GDM1 (cell line): ENCODE measurements around the gene TSPAN14.
"Not testable (repeated sequence)": the region's sequence is repeated elsewhere in the genome, so short reads cannot be mapped to it uniquely, and the experiment has no call there.

Experiments
- DNase-seq: peaks from one replicate; lab custom pipeline; 2025; lab: John Stamatoyannopoulos, UW

The TSPAN14 gene

DNA sequence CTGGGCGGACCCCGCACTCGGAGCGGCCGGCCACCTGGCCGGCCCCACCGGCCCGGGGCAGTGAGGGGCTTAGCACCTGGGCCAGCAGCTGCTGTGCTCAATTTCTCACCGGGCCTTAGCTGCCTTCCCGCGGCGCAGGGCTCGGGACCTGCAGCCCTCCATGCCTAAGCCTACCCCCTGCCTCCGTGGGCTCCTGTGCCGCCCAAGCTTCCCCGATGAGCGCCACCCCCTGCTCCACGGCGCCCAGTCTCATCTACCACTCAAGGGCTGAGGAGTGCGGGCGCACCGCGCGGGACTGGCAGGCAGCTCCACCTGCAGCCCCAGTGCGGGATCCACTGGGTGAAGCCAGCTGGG lies 89.2 kb downstream of the TSPAN14 start:
- DNase-seq, result not testable (repeated sequence)

DNA sequence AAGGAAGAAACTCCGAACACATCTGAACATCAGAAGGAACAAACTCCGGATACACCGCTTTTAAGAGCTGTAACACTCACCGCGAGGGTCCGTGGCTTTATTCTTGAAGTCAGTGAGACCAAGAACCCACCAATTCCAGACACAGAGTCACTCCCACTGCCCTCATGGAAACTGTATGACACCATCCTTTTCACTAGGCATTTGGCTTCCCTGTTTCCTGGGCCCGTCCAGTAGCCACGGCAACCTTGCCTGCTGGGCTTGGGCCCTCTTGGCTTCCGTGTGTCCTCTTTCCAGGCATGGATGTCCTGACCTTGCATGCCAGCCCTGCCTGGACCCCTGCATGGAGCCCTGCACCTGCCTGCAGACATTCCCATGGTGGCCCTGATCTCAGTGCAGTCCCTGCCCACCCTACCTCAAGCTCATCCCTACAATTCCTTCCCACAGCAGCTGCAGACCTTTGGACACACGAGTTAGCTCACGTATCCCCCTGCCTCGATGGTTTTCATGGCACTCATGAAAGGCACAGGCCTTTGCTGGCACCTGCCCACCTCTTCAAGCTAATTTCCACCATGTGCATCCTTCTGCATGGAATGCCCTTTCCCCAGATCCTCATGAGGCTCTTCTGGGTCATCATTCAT lies 90.3 kb downstream of the TSPAN14 start:
- no peak for DNase-seq

GRCh38 chr10:80545258-80545881 lies 91.3 kb downstream of the TSPAN14 start:
- no peak for DNase-seq

- no peak for DNase-seq
Observed at GRCh38 chr10:80552151-80552646, 98.1 kb downstream of the TSPAN14 start.

GRCh38 chr10:80553436-80553835 lies 99.3 kb downstream of the TSPAN14 start:
- no peak for DNase-seq

DNA sequence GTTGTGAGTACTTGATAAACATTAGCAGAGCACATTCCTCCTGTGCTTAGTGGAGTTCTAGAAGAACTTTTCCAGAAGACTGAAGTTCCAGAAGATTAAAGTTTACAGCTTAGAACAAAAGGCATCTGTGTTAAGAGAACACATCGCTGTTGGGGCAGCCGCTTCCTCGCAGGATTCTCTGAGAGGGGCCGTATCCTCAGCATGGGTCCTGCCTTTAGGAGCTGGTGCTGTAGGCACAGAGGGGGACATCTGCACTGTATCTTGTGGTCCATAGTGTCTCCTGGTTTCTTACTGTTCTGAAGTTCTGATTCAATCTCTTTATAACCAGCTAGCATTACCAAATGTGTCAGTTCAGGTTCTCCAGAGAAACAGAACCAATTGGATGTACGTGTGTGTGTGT lies 99.9 kb downstream of the TSPAN14 start:
- no peak for DNase-seq

DNA sequence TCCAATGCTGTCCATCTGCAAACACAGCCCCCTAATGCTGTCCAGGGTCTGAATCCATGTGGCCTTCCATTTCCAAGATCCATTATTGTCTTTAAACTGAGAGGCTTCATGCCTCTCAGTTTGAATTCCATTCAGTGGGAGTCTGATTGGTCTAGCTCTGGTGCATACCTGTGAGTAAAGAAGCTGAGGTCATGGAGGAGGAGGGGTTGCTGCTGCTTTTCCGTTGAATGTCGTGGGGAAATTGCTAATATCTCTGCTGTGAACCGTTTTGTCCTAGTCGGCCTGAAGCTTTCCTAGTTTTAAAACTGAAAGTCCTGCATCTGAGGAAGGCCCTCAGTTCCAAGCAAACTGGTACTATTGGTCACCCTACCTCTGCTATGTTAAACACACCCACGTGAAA lies 101.3 kb downstream of the TSPAN14 start:
- DNase-seq, result no peak

GRCh38 chr10:80561950-80562349 lies 107.8 kb downstream of the TSPAN14 start:
- DNase-seq, result no peak

DNA sequence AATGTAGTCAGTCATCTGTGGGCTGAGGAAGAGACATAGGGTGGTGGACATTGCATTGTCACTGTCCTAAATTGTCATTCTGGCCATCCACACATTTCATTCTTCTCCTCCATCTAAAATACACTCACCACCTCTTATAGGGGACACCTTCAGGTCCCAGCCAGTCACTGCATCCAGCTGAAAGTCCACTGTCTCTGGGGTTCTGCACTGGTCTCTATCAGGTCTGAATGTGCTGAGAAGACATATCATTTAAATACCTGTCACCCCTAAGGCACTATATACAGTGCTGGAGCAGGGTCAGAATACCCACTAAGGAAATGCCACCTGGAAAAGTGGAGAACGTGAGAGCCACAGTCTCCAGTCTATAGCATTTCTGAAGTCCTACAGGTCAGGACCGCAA lies 113.2 kb downstream of the TSPAN14 start:
- no peak for DNase-seq

GRCh38 chr10:80569131-80569895 lies 115.2 kb downstream of the TSPAN14 start:
- DNase-seq, result no peak

- no peak for DNase-seq
Observed at GRCh38 chr10:80571352-80571751, 117.2 kb downstream of the TSPAN14 start.

- no peak for DNase-seq
Observed at GRCh38 chr10:80579181-80579763, 125.2 kb downstream of the TSPAN14 start.

GRCh38 chr10:80579849-80580637 lies 125.9 kb downstream of the TSPAN14 start:
- DNase-seq, result no peak

GRCh38 chr10:80580638-80581468 lies 126.7 kb downstream of the TSPAN14 start:
- DNase-seq, result no peak

DNA sequence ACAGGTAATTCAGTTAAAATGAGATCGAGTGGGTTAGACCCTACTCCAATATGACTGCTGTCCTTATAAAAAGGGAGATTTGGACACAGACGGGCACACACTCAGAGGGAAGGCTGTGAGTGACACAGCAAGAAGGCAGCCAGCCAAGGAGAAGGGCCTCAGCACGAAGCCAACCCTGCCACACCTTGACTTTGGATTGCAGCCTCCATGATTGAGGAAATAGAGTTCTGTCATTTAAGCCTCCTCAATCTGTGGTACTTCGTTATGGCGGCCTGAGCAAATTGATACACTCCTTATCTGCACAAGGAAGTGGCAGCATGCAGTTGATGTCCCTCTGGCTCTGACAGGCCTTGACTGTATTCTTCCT lies 127.3 kb downstream of the TSPAN14 start:
- no peak for DNase-seq

DNA sequence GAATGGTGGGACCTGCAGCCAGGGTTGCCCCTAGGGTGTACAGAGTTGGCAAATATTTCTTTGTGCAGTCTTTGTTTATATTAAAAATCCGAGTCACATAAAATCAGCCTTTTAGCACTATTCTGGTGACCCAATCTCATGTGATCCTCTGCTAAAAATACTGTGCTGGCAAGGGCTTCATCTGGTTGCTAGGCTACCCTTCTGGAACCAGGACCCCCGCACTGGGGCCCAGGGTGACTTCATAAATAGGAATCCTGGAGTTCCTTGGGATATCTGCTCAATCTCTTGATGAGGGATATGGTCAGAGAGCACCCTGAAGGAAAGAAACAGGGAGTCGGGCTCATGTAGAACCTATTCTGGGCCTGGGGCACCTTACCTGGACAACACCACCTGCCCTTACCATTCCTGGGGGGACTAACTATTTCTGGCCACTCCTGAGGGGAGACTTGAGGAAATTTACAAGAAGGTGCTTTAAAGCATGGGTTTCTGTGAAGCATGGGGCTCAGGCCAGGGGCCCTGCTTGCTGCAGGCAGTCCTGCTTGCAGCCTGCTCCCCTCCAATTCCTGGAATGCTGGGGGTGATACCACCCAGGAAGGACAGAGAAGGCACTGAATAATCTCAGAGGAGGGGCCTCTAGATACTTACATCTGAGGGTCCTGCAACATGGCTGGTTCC lies 128.3 kb downstream of the TSPAN14 start:
- no peak for DNase-seq
